Stimulated activated CD4-positive, alpha-beta T cell treated with anti-CD3 and anti-CD28 coated beads, TNF-alpha, amount 100 ng/mL, for 24 hours (primary cell): ENCODE results near the gene CARD16.

Experiments used
- DNase-seq, 3 experiments: peaks; one replicate each; pipeline ENCODE4 v3.0.0-alpha.2; 2020; ENCODE audit warnings: low read depth in 3 of 3

Gene CARD16

GRCh38 chr11:104992781-104993180 lies 52.4 kb downstream of the CARD16 start:
- DNase-seq = no peak

GRCh38 chr11:104991994-104992393 lies 53.1 kb downstream of the CARD16 start:
- no peak for DNase-seq
